ENCODE measurements around the gene KCNK3.

- TF ChIP-seq, protein P1, sequence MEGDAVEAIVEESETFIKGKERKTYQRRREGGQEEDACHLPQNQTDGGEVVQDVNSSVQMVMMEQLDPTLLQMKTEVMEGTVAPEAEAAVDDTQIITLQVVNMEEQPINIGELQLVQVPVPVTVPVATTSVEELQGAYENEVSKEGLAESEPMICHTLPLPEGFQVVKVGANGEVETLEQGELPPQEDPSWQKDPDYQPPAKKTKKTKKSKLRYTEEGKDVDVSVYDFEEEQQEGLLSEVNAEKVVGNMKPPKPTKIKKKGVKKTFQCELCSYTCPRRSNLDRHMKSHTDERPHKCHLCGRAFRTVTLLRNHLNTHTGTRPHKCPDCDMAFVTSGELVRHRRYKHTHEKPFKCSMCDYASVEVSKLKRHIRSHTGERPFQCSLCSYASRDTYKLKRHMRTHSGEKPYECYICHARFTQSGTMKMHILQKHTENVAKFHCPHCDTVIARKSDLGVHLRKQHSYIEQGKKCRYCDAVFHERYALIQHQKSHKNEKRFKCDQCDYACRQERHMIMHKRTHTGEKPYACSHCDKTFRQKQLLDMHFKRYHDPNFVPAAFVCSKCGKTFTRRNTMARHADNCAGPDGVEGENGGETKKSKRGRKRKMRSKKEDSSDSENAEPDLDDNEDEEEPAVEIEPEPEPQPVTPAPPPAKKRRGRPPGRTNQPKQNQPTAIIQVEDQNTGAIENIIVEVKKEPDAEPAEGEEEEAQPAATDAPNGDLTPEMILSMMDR (IDR thresholded peaks at IDR 0.05) = no peak
- TF ChIP-seq POLR2A (IDR thresholded peaks at IDR 0.05) = no peak
- no peak for TF ChIP-seq EP300 (IDR thresholded peaks at IDR 0.05)
- no peak for TF ChIP-seq POLR2AphosphoS5 (IDR thresholded peaks at IDR 0.05)
These were observed 36.8 kb downstream of the KCNK3 start for GRCh38 chr2:26729311-26729710.

Measured in gastroesophageal sphincter (tissue), 3 donors.